Gastrocnemius medialis (tissue), 4 donors: ENCODE results near the gene TRIM67. TPM values are rescaled to one million over a fixed set of nuclear protein-coding genes. Genes with fewer than 3 reads are reported as not detected.
"Not testable (repeated sequence)": the region's sequence is repeated elsewhere in the genome, so short reads cannot be mapped to it uniquely, and the experiment has no call there.

Experiments
- ATAC-seq, 2 donors: fragments of 150-250 bp; one replicate each; pipeline ENCODE4 v1.9.1; 2016
- DNase-seq, 2 donors: peaks; one replicate each; pipeline ENCODE4 v3.0.0-alpha.2; 2019
- H3K27ac ChIP-seq, 4 donors: fragments of 200-600 bp; sonication (generic); 1 replicate in 1 of 4; 2 replicates in 3 of 4; pipeline ENCODE4 v1.5.1; 2016 to 2018; ENCODE audit warnings: mild to moderate bottlenecking in 2 of 4, moderate library complexity in 1 of 4
- H3K27me3 ChIP-seq, 3 donors: fragments of 200-600 bp; sonication (generic) in 2 of 3; 1 replicate in 1 of 3; 2 replicates in 2 of 3; pipeline versions ENCODE4 v1.5.1 to v1.6.0; 2016 to 2019; ENCODE audit warnings: mild to moderate bottlenecking in 1 of 3, moderate library complexity in 1 of 3
- H3K36me3 ChIP-seq, 2 donors: fragments of 200-600 bp; sonication (generic) in 1 of 2; one replicate each; pipeline ENCODE4 v1.5.1; 2017 to 2018
- H3K4me1 ChIP-seq, 2 donors: fragments of 200-600 bp; sonication (generic) in 1 of 2; one replicate each; pipeline ENCODE4 v1.5.1; 2016 to 2017; ENCODE audit warnings: mild to moderate bottlenecking in 2 of 2
- H3K4me3 ChIP-seq, 4 donors: fragments of 200-600 bp; sonication (generic) in 3 of 4; 1 replicate in 1 of 4; 2 replicates in 3 of 4; pipeline ENCODE4 v1.5.1; 2016 to 2019; ENCODE audit warnings: mild to moderate bottlenecking in 2 of 4
- H3K9me3 ChIP-seq, 3 donors: fragments of 200-600 bp; sonication (generic) in 2 of 3; 1 replicate in 1 of 3; 2 replicates in 2 of 3; pipeline ENCODE4 v1.5.1; 2016 to 2019
- CTCF ChIP-seq, 5 experiments: fragments of 450-650 bp in 3 of 5; fragments of 200-600 bp in 2 of 5; sonication (generic) in 2 of 5; IDR thresholded peaks in 4 of 5; conservative IDR thresholded peaks in 1 of 5; 1 replicate in 4 of 5; 2 replicates in 1 of 5; pipeline ENCODE4 v1.5.1; 2016 to 2019; ENCODE audit warnings: antibody characterized with exemption in 5 of 5, mild to moderate bottlenecking in 3 of 5, moderate library complexity in 3 of 5
- POLR2A ChIP-seq, 2 donors: fragments of 450-650 bp; IDR thresholded peaks; one replicate each; pipeline ENCODE4 v1.6.1; 2017; ENCODE audit warnings: antibody characterized with exemption in 2 of 2, mild to moderate bottlenecking in 2 of 2, moderate library complexity in 2 of 2
- in situ Hi-C, 4 donors: fragments of 200-750 bp; cut with MboI; loops; one replicate each; pipeline versions ENCODE4 v1.15.0 to v1.8.0; 2017; ENCODE audit warnings: low sequenced_read_pairs in 4 of 4
- intact Hi-C: fragments of 100-400 bp; cut with DNase I; formaldehyde crosslinking; loops from one replicate; pipeline ENCODE4 v1.15.1; 2023; ENCODE audit warnings: low total_unique reads
- total RNA-seq, 4 donors: library from RNA; depleted of rRNA; stranded (reverse); fragments of >200 nt; gene quantifications; one replicate each; pipeline versions ENCODE4 v1.1.0 to v1.2.3, GENCODE V29; 2016

Gene TRIM67
- total RNA-seq, 4 donors from 2014 or later, result not detected

- intact Hi-C loops, result no loop called here
- ATAC-seq, result no peak
- Histone ChIP-seq H3K9me3 (peaks cover 0 to 4% (median 0%) of the 10 kb centered on the region in 3 donors), H3K27me3 (peaks cover 9 to 14% (median 10%) of the 10 kb centered on the region in 3 donors), H3K27ac (no peak overlapping the region), H3K36me3 (no peaks in the 10 kb centered on the region), H3K4me1 (no peaks in the 10 kb centered on the region), H3K4me3 (no peak overlapping the region)
- in situ Hi-C loops, result no loop called here
- TF ChIP-seq POLR2A (IDR thresholded peaks at IDR 0.05), result no peak
- TF ChIP-seq CTCF (IDR thresholded peaks at IDR 0.05 in 4 of 5, conservative IDR thresholded peaks at IDR 0.05 in 1 of 5), result no peak
- no peak for DNase-seq
Observed at GRCh38 chr1:231155808-231156207, 6.0 kb upstream of the TRIM67 start.

GRCh38 chr1:231157311-231157710 is 4.5 kb upstream of the TRIM67 start:
- intact Hi-C loops (no loop called here), in situ Hi-C loops (no loop called here)
- peaks cover 4 to 6% of the 10 kb centered on the region in 2 donors for H3K4me1 ChIP-seq
- DNase-seq, result no peak
- no peaks in the 10 kb centered on the region for H3K36me3 ChIP-seq
- no peak overlapping the region for H3K4me3 ChIP-seq
- no peak for ATAC-seq
- peaks cover 19 to 29% (median 22%) of the 10 kb centered on the region in 3 donors for H3K27me3 ChIP-seq
- H3K9me3 ChIP-seq, result no peaks in the 10 kb centered on the region
- TF ChIP-seq POLR2A (IDR thresholded peaks at IDR 0.05) (no peak), CTCF (IDR thresholded peaks at IDR 0.05 in 4 of 5, conservative IDR thresholded peaks at IDR 0.05 in 1 of 5) (no peak)
- H3K27ac ChIP-seq, result no peak overlapping the region

GRCh38 chr1:231158141-231158540 is 3.7 kb upstream of the TRIM67 start:
- H3K27ac ChIP-seq, H3K9me3 ChIP-seq, intact Hi-C loops, H3K4me3 ChIP-seq, in situ Hi-C loops, H3K36me3 ChIP-seq: not testable (repeated sequence)
- DNase-seq, result peak in 1 of 2 donors; percentile 30
- H3K4me1 ChIP-seq, result peaks cover 9 to 14% of the 10 kb centered on the region in 2 donors
- ATAC-seq, result peak in 1 of 2 donors; percentile 30
- H3K27me3 ChIP-seq, result peaks cover 28 to 37% (median 30%) of the 10 kb centered on the region in 3 donors

GRCh38 chr1:231159202-231159962 is 2.5 kb upstream of the TRIM67 start:
- Histone ChIP-seq H3K36me3 (no peaks in the 10 kb centered on the region), H3K4me1 (peaks cover 9 to 17% of the 10 kb centered on the region in 2 donors), H3K9me3 (no peaks in the 10 kb centered on the region), H3K27ac (no peak overlapping the region), H3K27me3 (peaks cover 40 to 46% (median 41%) of the 10 kb centered on the region in 3 donors), H3K4me3 (no peak overlapping the region)
- ATAC-seq, result no peak
- DNase-seq, result no peak
- no peak for TF ChIP-seq POLR2A (IDR thresholded peaks at IDR 0.05)
- in situ Hi-C loops (no loop called here), intact Hi-C loops (no loop called here)

GRCh38 chr1:231159963-231160761 is 1.7 kb upstream of the TRIM67 start:
- Histone ChIP-seq H3K4me3 (no peak overlapping the region), H3K27me3 (peaks cover 45 to 54% (median 49%) of the 10 kb centered on the region in 3 donors), H3K4me1 (peaks cover 9 to 17% of the 10 kb centered on the region in 2 donors), H3K27ac (no peak overlapping the region), H3K36me3 (no peaks in the 10 kb centered on the region), H3K9me3 (no peaks in the 10 kb centered on the region)
- intact Hi-C loops, result no loop called here
- no peak for ATAC-seq
- TF ChIP-seq CTCF (IDR thresholded peaks at IDR 0.05 in 4 of 5, conservative IDR thresholded peaks at IDR 0.05 in 1 of 5) (no peak), POLR2A (IDR thresholded peaks at IDR 0.05) (no peak)
- in situ Hi-C loops, result no loop called here
- DNase-seq, result no peak
